Vagina (tissue), 2 donors: ENCODE results near the gene MAML2. TPM values are rescaled to one million over a fixed set of nuclear protein-coding genes. Genes with fewer than 3 reads are reported as not detected.

ENCODE experiments used
- DNase-seq, 2 donors: peaks; one replicate each; pipeline ENCODE4 v3.0.0-alpha.2; 2017; ENCODE audit errors: extremely low spot score in 2 of 2
- H3K27ac ChIP-seq: fragments of 200-600 bp; sonication (generic); one replicate; pipeline ENCODE4 v1.5.1; 2019
- H3K27me3 ChIP-seq: fragments of 200-600 bp; sonication (generic); one replicate; pipeline ENCODE4 v1.5.1; 2019
- H3K36me3 ChIP-seq, 2 donors: fragments of 200-600 bp; sonication (generic); one replicate each; pipeline ENCODE4 v1.5.1; 2017 to 2019
- H3K4me1 ChIP-seq: fragments of 200-600 bp; sonication (generic); one replicate; pipeline ENCODE4 v1.5.1; 2019
- H3K4me3 ChIP-seq, 2 donors: fragments of 200-600 bp; sonication (generic); 1 replicate in 1 of 2; 2 replicates in 1 of 2; pipeline ENCODE4 v1.5.1; 2016 to 2019
- H3K9me3 ChIP-seq: fragments of 200-600 bp; sonication (generic); one replicate; pipeline ENCODE4 v1.5.1; 2019
- POLR2A ChIP-seq, 2 donors: fragments of 450-650 bp; IDR thresholded peaks; one replicate each; pipeline ENCODE4 v1.6.1; 2017; ENCODE audit warnings: antibody characterized with exemption in 2 of 2, mild to moderate bottlenecking in 2 of 2, moderate library complexity in 2 of 2
- POLR2AphosphoS5 ChIP-seq, 2 donors: sonication (generic); formaldehyde crosslinking; IDR thresholded peaks; one replicate each; pipeline ENCODE4 v1.9.0; 2017; ENCODE audit warnings: antibody characterized with exemption in 2 of 2, mild to moderate bottlenecking in 2 of 2, low read depth in 1 of 2; ENCODE audit not compliant: insufficient read depth in 1 of 2
- intact Hi-C: fragments of 100-400 bp; cut with DNase I; formaldehyde crosslinking; loops from one replicate; pipeline ENCODE4 v1.15.1; 2023
- total RNA-seq: library from RNA; depleted of rRNA; stranded (reverse); fragments of >200 nt; gene quantifications from one replicate; pipeline ENCODE4 v1.2.3, GENCODE V29; 2016
- TF ChIP-seq, protein P1 (sequence below), 3 experiments: fragments of 450-650 bp in 2 of 3; fragments of 200-600 bp in 1 of 3; sonication (generic) in 1 of 3; IDR thresholded peaks; one replicate each; pipeline ENCODE4 v1.5.1; 2017 to 2019; ENCODE audit warnings: antibody characterized with exemption in 3 of 3, mild to moderate bottlenecking in 2 of 3, moderate library complexity in 2 of 3

MAML2 gene
- total RNA-seq, 1 donor from 2014 or later: 36.3 TPM

DNA sequence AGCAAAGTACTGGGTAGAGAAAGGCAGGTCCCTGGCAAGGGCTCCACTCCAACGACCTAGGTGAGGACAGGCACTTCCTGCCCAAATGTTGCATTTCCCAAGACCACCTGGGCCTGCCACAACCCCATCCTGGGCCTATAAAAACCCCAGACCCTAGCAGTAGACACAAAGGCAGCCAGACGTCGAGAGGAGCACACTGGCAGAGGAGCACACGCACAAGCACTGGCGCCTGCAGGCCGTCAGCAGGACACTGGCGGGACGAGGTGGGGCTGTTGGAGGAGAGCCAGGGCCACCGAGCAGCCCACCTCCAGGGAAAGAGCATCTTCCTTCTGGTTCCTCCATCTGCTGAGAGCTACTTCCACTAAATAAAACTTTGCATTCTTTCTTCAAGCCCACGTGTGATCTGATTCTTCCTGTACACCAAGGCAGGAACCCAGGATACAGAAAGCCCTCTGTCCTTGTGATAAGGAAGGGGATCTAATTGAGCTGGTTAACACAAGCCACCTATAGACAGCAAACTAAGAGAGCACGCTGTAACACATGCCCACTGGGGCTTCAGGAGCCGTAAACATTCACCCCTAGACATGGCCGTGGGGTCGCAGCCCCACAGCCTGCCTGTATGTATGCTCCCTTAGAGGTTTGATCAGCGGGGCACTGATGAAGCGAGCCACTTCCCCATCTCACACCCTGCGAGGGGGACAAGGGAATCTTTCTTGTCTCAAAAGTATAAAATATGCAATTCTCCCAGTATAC lies 329.4 kb downstream of the MAML2 start:
- Histone ChIP-seq H3K4me3 (no peak overlapping the region), H3K4me1 (peaks cover 14% of the 10 kb centered on the region), H3K27ac (no peak overlapping the region), H3K36me3 (no peaks in the 10 kb centered on the region), H3K9me3 (no peaks in the 10 kb centered on the region), H3K27me3 (no peaks in the 10 kb centered on the region)
- intact Hi-C loops: no loop called here
- TF ChIP-seq, protein P1, sequence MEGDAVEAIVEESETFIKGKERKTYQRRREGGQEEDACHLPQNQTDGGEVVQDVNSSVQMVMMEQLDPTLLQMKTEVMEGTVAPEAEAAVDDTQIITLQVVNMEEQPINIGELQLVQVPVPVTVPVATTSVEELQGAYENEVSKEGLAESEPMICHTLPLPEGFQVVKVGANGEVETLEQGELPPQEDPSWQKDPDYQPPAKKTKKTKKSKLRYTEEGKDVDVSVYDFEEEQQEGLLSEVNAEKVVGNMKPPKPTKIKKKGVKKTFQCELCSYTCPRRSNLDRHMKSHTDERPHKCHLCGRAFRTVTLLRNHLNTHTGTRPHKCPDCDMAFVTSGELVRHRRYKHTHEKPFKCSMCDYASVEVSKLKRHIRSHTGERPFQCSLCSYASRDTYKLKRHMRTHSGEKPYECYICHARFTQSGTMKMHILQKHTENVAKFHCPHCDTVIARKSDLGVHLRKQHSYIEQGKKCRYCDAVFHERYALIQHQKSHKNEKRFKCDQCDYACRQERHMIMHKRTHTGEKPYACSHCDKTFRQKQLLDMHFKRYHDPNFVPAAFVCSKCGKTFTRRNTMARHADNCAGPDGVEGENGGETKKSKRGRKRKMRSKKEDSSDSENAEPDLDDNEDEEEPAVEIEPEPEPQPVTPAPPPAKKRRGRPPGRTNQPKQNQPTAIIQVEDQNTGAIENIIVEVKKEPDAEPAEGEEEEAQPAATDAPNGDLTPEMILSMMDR (IDR thresholded peaks at IDR 0.05): no peak
- TF ChIP-seq POLR2AphosphoS5 (IDR thresholded peaks at IDR 0.05; ENCODE audit: insufficient read depth in 1 of 2, low read depth in 1 of 2): no peak
- no peak for TF ChIP-seq POLR2A (IDR thresholded peaks at IDR 0.05)
- no peak for DNase-seq

GRCh38 chr11:96012086-96012824 lies 330.7 kb downstream of the MAML2 start:
- Histone ChIP-seq H3K36me3 (no peaks in the 10 kb centered on the region), H3K27ac (peak overlapping the region; percentile 35), H3K9me3 (no peaks in the 10 kb centered on the region), H3K27me3 (no peaks in the 10 kb centered on the region), H3K4me3 (no peak overlapping the region), H3K4me1 (peaks cover 14% of the 10 kb centered on the region)
- no peak for DNase-seq
- intact Hi-C loops: no loop called here
- TF ChIP-seq, protein P1 (IDR thresholded peaks at IDR 0.05): peak in 2 of 3 experiments; percentile 22 to 36
- TF ChIP-seq POLR2AphosphoS5 (IDR thresholded peaks at IDR 0.05; ENCODE audit: insufficient read depth in 1 of 2, low read depth in 1 of 2) (peak in 1 of 2 donors; percentile 78), POLR2A (IDR thresholded peaks at IDR 0.05) (no peak)

GRCh38 chr11:96010683-96011082 lies 332.3 kb downstream of the MAML2 start:
- no peaks in the 10 kb centered on the region for H3K9me3 ChIP-seq
- no peak for DNase-seq
- no peak for TF ChIP-seq POLR2A (IDR thresholded peaks at IDR 0.05)
- no peak for TF ChIP-seq POLR2AphosphoS5 (IDR thresholded peaks at IDR 0.05; ENCODE audit: insufficient read depth in 1 of 2, low read depth in 1 of 2)
- TF ChIP-seq, protein P1 (IDR thresholded peaks at IDR 0.05): no peak
- intact Hi-C loops: no loop called here
- H3K4me3 ChIP-seq: no peak overlapping the region
- H3K36me3 ChIP-seq: no peaks in the 10 kb centered on the region
- no peak overlapping the region for H3K27ac ChIP-seq
- no peaks in the 10 kb centered on the region for H3K27me3 ChIP-seq
- H3K4me1 ChIP-seq: peaks cover 14% of the 10 kb centered on the region

DNA sequence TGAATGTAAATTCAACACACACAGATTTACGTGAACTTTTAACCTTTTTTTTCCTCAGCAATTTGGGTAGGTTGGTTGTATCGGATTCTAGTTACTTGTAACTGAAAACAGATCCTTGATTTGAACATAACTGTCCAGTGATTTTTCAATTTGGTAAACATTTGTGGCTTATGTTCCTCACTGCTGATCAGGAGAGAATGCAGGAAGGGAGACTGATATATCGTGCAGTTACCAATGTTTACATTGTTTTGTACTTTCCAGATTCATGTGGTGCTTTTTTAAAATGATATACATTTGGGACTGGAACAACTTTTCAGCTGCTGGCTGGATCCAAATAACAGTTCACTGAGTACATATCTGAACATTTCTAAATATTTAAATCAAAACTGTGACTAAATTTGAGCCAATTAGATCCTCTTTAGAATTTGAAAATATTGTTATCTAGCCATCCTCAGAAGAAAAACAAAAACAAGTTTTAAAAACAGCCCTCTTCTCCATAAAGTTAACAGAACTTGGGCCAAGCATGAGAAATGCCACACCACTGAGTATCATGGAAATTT lies 334.8 kb downstream of the MAML2 start:
- Histone ChIP-seq H3K27me3 (no peaks in the 10 kb centered on the region), H3K36me3 (no peaks in the 10 kb centered on the region), H3K27ac (no peak overlapping the region), H3K4me3 (no peak overlapping the region), H3K9me3 (no peaks in the 10 kb centered on the region), H3K4me1 (peaks cover 14% of the 10 kb centered on the region)
- DNase-seq: no peak
- TF ChIP-seq POLR2AphosphoS5 (IDR thresholded peaks at IDR 0.05; ENCODE audit: insufficient read depth in 1 of 2, low read depth in 1 of 2): no peak
- intact Hi-C loops: no loop called here

- Histone ChIP-seq H3K4me1 (no peaks in the 10 kb centered on the region), H3K27me3 (no peaks in the 10 kb centered on the region), H3K27ac (no peak overlapping the region), H3K36me3 (no peaks in the 10 kb centered on the region), H3K4me3 (no peak overlapping the region), H3K9me3 (no peaks in the 10 kb centered on the region)
- TF ChIP-seq POLR2A (IDR thresholded peaks at IDR 0.05) (no peak), POLR2AphosphoS5 (IDR thresholded peaks at IDR 0.05; ENCODE audit: insufficient read depth in 1 of 2, low read depth in 1 of 2) (no peak)
- TF ChIP-seq, protein P1 (IDR thresholded peaks at IDR 0.05): no peak
- no peak for DNase-seq
- intact Hi-C loops: no loop called here
Observed at GRCh38 chr11:96006037-96006436, 337.0 kb downstream of the MAML2 start.
